Measurements from ENCODE around the gene STK32B. TPM values are rescaled to one million over a fixed set of nuclear protein-coding genes. Genes with fewer than 3 reads are reported as not detected.

The STK32B gene
- total RNA-seq, 6 donors from 2014 or later, result 0.22 to 3.4 (median 1.0) TPM

DNA sequence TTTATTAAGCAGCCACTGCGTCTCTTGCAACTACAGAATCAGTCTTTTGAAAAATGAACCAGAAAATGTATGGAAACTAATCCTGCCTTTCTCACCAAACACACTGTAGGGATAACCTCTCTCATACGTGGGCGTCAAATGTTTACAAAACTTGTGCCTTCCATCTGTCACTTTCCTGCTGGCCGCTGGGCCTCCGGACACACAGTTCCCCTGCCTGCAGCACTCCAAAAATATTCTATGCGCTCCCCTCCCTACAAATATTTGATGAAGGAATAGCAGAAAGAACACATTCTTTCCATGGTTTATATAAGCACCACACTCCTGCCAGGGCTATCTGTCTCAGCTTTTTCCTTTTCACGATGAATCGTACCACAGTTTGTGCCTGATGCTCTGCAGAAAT is 17.1 kb upstream of the STK32B start:
- no peak overlapping the region for H3K27ac ChIP-seq
- H3K9me3 ChIP-seq, result no peaks in the 10 kb centered on the region
- TF ChIP-seq POLR2A (IDR thresholded peaks at IDR 0.05) (no peak), POLR2AphosphoS5 (IDR thresholded peaks at IDR 0.05) (no peak), EP300 (IDR thresholded peaks at IDR 0.05) (no peak)
- TF ChIP-seq, protein P1, sequence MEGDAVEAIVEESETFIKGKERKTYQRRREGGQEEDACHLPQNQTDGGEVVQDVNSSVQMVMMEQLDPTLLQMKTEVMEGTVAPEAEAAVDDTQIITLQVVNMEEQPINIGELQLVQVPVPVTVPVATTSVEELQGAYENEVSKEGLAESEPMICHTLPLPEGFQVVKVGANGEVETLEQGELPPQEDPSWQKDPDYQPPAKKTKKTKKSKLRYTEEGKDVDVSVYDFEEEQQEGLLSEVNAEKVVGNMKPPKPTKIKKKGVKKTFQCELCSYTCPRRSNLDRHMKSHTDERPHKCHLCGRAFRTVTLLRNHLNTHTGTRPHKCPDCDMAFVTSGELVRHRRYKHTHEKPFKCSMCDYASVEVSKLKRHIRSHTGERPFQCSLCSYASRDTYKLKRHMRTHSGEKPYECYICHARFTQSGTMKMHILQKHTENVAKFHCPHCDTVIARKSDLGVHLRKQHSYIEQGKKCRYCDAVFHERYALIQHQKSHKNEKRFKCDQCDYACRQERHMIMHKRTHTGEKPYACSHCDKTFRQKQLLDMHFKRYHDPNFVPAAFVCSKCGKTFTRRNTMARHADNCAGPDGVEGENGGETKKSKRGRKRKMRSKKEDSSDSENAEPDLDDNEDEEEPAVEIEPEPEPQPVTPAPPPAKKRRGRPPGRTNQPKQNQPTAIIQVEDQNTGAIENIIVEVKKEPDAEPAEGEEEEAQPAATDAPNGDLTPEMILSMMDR (IDR thresholded peaks at IDR 0.05), result no peak
- ATAC-seq (ENCODE audit: low FRiP score in 2 of 2), result no peak
- H3K4me3 ChIP-seq, result no peak overlapping the region
- H3K27me3 ChIP-seq, result no peaks in the 10 kb centered on the region
- WGBS, 2 donors, result 37 to 46% methylated on average over 8 of the region's 8 CpGs
- DNase-seq, result no peak
- peaks cover 14 to 24% (median 15%) of the 10 kb centered on the region in 4 donors for H3K4me1 ChIP-seq
- no peaks in the 10 kb centered on the region for H3K36me3 ChIP-seq

DNA sequence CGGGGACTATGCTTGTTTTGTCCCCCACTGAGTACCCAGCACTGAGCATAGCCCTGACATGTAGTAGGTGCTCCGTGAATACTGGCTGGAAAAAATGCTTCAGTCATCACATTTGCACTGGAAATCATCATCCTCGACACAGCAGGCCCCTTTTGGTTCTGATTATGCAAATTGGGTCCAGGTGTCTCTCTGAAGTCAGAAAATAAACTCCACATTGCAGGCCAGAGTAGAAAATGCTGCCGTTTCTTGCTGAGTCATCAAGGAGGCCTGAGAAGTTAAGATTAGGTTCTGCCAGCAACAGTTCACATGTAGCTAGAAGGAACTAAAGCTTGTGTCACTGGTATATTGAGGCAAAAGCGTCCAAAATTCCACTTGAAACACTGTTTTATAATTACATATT is 15.0 kb upstream of the STK32B start:
- TF ChIP-seq, protein P1 (IDR thresholded peaks at IDR 0.05), result no peak
- TF ChIP-seq POLR2A (IDR thresholded peaks at IDR 0.05), result no peak
- TF ChIP-seq EP300 (IDR thresholded peaks at IDR 0.05), result no peak
- TF ChIP-seq POLR2AphosphoS5 (IDR thresholded peaks at IDR 0.05), result no peak
- ATAC-seq (ENCODE audit: low FRiP score in 2 of 2), result no peak
- DNase-seq, result no peak
- Histone ChIP-seq H3K36me3 (no peaks in the 10 kb centered on the region), H3K4me3 (no peak overlapping the region), H3K9me3 (no peaks in the 10 kb centered on the region), H3K27ac (no peak overlapping the region), H3K27me3 (no peaks in the 10 kb centered on the region), H3K4me1 (peaks cover 14 to 24% (median 15%) of the 10 kb centered on the region in 4 donors)
- WGBS, 2 donors, result 37 to 42% methylated on average over 4 to 5 of the region's 5 CpGs

DNA sequence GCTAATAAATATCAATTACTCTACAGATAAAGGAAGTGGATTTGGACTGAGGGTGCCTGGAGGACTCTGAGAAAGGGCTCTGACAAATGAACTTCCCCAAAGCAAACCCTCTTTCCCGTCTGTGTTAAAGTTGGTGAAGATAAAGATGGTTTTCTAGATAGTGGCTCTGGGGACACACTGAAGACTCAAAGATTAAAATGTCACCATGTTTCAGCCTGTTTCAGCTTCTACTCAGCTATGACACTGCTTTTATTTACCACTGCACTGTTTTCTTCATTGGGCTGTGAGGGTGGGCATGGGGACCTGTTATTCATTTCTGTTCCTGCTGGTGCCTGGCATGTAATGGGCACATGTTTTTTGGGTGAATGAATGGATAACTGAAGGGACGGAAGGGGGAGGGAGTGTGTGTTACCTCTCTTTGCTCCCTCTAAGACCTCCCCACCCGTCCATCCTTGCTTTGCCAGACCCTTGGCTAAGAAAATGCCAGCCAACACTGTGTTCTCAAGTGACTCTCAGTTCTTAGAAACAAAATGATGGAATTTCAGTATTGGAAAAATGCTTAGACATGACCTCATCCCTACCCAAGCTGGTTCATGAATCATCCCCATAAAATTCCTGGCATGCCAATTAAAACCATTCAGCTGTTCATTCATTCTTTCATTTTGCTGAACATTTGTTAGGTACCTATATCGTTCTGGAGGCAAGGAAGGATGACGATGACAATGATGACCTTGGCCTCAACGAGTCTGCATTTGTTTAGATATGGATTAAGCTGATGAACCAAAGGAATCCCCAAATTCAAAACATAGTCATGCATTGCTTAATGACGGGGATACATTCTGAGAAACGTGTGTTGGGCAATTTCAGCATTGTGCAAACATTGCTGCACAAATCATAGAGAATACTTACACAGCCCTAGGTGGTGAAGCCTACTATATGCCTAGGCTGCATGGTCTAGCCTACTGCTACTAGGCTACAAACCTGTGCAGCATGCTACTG is 13.4 kb upstream of the STK32B start:
- peak in 1 of 2 donors; percentile 44 for DNase-seq
- 50 to 53% methylated on average over 8 of the region's 8 CpGs for WGBS, 2 donors
- H3K4me1 ChIP-seq, result peaks cover 14 to 24% (median 14%) of the 10 kb centered on the region in 4 donors

DNA sequence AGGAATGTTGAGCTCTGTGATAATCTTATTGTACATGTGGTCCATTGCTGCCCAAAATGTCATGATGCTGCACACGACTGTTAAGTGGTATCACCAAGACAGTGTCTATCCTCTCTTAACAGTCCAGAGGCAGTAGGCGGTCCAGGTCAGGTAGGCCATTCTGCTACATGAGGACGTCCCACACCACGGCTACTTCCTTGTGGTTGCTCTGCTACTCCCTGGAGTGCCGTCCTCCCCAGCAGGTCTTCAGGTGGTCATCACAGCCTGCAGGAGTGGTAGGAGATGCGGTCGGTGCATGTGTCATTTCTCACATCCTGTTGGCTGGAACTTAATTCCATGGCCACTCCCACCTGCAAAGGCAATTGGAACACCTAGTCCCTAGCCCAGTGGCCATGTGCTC is 11.5 kb upstream of the STK32B start:
- TF ChIP-seq POLR2AphosphoS5 (IDR thresholded peaks at IDR 0.05) (no peak), EP300 (IDR thresholded peaks at IDR 0.05) (no peak), POLR2A (IDR thresholded peaks at IDR 0.05) (no peak)
- TF ChIP-seq, protein P1 (IDR thresholded peaks at IDR 0.05), result no peak
- 91 to 93% methylated on average over 7 of the region's 7 CpGs for WGBS, 2 donors
- DNase-seq (no peak), ATAC-seq (ENCODE audit: low FRiP score in 2 of 2) (no peak)
- Histone ChIP-seq H3K36me3 (no peaks in the 10 kb centered on the region), H3K4me1 (peaks cover 4 to 12% (median 7%) of the 10 kb centered on the region in 4 donors), H3K27me3 (no peaks in the 10 kb centered on the region), H3K4me3 (no peak overlapping the region), H3K9me3 (no peaks in the 10 kb centered on the region), H3K27ac (no peak overlapping the region)

More for the DNA sequence above, 13.4 kb upstream of the STK32B start:
- Histone ChIP-seq H3K36me3 (no peaks in the 10 kb centered on the region), H3K27ac (no peak overlapping the region), H3K4me3 (no peak overlapping the region), H3K9me3 (no peaks in the 10 kb centered on the region), H3K27me3 (no peaks in the 10 kb centered on the region)
- TF ChIP-seq POLR2AphosphoS5 (IDR thresholded peaks at IDR 0.05) (peak in 1 of 2 donors; percentile 77), POLR2A (IDR thresholded peaks at IDR 0.05) (no peak), EP300 (IDR thresholded peaks at IDR 0.05) (peak in 1 of 4 donors; percentile 10)
- TF ChIP-seq, protein P1 (IDR thresholded peaks at IDR 0.05), result no peak
- peak; percentile 64 to 79 for ATAC-seq (ENCODE audit: low FRiP score in 2 of 2)

All from upper lobe of left lung (tissue), 6 donors.